A549 treated with DMSO at 1 μM for 4 hours (cell line): ENCODE results near the gene CATSPER3. TPM values are rescaled to one million over a fixed set of nuclear protein-coding genes. Genes with fewer than 3 reads are reported as not detected.

Experiments
- total RNA-seq: library from RNA; stranded (reverse); fragments of 200-300 nt; extraction: Qiagen RNA extraction; gene quantifications from 5 replicates; pipeline ENCODE4 v1.2.3, GENCODE V29; 2022; ENCODE audit warnings: low read depth

CATSPER3 gene
- 0.17 to 0.63 TPM (median 0.47 TPM) in 5 replicates for total RNA-seq

GRCh38 chr5:134967607-134968006 is at the start of gene CATSPER3:
Gene CATSPER3, plus strand, starts transcription at chr5:134967907. Its CDS starts 85 bp downstream, at chr5:134967992.

GRCh38 chr5:135033901-135034235 is 66.2 kb downstream of the CATSPER3 start, which contains the start of gene PITX1:
Gene PITX1, minus strand, starts transcription at chr5:135034228. Its CDS starts 347 bp downstream, at chr5:135033881.

Other genes with a start within 250 kb of the CATSPER3 start
- gene CAMLG, start 229.4 kb upstream of the CATSPER3 start, total RNA-seq: 22.7 to 30.0 TPM (median 28.3 TPM) in 5 replicates
- gene DDX46, start 209.1 kb upstream of the CATSPER3 start, total RNA-seq: 57.2 to 74.3 TPM (median 71.3 TPM) in 5 replicates
- 19.8 to 30.3 TPM (median 27.0 TPM) in 5 replicates for gene C5orf24, start 121.9 kb upstream of the CATSPER3 start, total RNA-seq
- gene TXNDC15, start 93.5 kb upstream of the CATSPER3 start, total RNA-seq: 47.5 to 57.1 TPM (median 51.1 TPM) in 5 replicates
- gene PCBD2, start 62.8 kb upstream of the CATSPER3 start, total RNA-seq: 10.1 to 13.4 TPM (median 10.7 TPM) in 5 replicates
- 25.1 to 36.5 TPM (median 32.3 TPM) in 5 replicates for gene PITX1, start 66.3 kb downstream of the CATSPER3 start, total RNA-seq